IPS-18c (cell line): ENCODE data around the gene GIT2.
"Not testable (repeated sequence)": the region's sequence is repeated elsewhere in the genome, so short reads cannot be mapped to it uniquely, and the experiment has no call there.

ENCODE experiments used
- H3K4me3 ChIP-seq: 2 replicates; pipeline ENCODE4 v1.7.0; 2013; ENCODE audit warnings: low read depth, mild to moderate bottlenecking, low read length, moderate library complexity; ENCODE audit not compliant: insufficient read depth
- H3K9me3 ChIP-seq: one replicate; pipeline ENCODE4 v1.6.1; 2013; ENCODE audit warnings: mild to moderate bottlenecking, low read length, moderate library complexity; ENCODE audit not compliant: control insufficient read depth, insufficient read depth

The GIT2 gene

GRCh38 chr12:109896188-109896587 lies 100.0 kb downstream of the GIT2 start:
- Histone ChIP-seq H3K4me3 (no peak overlapping the region), H3K9me3 (no peaks in the 10 kb centered on the region)

- H3K4me3 ChIP-seq = no peak overlapping the region
- no peaks in the 10 kb centered on the region for H3K9me3 ChIP-seq
Observed at GRCh38 chr12:109894939-109895338, 101.2 kb downstream of the GIT2 start.

DNA sequence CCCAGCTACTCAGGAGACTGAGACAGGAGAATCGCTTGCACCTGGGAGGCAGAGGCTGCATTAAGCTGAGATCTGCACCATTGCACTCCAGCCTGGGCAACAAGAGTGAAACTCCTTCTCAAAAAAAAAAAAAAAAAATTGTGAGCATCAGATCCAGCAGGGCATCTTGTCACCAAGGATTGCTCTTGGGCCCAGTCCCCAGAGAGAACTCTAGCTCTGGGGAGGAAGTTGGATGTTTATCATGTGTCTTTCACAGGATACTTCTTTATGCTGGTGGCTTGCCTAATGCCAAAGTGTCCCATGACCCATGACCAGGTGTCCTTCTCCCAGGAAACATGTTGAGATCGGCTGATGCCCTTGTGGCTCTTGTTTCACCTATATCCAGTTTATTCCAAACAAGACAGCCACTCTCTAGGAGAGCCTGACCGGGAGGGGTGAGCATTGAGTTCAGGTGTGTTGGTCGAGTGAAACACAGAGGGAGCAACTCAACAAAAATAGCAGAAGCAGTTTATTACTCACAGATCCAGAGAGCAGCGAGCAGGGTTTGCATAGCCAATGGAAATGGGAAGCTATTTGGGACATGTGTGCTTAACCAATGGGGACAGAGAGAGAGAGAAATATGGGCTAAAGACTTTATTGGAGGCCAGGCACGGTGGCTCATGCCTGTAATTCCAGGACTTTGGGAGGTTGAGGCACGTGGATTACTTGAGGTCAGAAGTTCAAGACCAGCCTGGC lies 102.7 kb downstream of the GIT2 start:
- no peak overlapping the region for H3K4me3 ChIP-seq
- no peaks in the 10 kb centered on the region for H3K9me3 ChIP-seq

GRCh38 chr12:109892748-109893147 lies 103.4 kb downstream of the GIT2 start:
- H3K9me3 ChIP-seq = no peaks in the 10 kb centered on the region

DNA sequence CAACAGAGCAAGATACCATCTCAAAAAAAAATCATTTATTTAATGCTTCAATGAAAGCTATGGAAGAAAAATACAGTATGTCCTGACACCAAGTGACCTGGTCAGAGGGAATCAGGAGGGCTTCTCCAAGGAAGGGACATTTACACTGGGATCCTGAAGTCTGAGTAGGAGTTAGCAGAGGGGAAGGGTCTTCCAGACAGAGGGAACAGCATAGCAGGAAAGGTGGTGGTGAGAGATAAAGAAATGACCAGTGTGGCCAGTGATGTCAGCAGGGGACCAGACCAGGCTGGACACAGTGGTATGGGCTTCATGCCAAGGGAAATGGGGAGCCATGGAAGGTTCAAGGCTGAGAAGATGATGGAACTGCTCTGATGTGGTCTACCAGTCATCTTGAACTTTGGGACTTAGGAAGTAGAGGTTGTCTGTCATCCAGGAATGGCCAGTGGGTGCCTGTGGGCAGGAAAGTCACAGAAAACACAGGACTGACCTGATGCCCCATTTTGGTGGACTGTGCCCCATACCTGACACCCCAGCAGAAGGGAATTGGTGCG lies 103.9 kb downstream of the GIT2 start:
- H3K9me3 ChIP-seq = no peaks in the 10 kb centered on the region
- H3K4me3 ChIP-seq = no peak overlapping the region

More at GRCh38 chr12:109892748-109893147, 103.4 kb downstream of the GIT2 start:
- H3K4me3 ChIP-seq = no peak overlapping the region

DNA sequence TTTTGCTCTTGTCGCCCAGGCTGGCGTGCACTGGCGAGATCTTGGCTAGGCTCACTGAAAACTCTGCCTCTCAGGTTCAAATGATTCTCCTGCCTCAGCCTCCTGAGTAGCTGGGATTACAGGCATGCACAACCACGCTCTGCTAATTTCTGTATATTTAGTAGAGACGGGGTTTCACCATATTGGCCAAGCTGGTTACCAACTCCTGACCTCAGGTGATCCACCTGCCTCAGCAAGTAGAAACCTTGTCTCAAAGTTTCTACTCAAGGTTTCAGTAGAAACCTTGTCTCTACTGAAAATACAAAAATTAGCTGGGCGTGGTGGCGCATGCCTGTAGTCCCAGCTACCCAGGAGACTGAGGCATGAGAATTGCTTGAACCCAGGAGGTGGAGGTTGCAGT lies 104.4 kb downstream of the GIT2 start:
- H3K4me3 ChIP-seq, H3K9me3 ChIP-seq: not testable (repeated sequence)

DNA sequence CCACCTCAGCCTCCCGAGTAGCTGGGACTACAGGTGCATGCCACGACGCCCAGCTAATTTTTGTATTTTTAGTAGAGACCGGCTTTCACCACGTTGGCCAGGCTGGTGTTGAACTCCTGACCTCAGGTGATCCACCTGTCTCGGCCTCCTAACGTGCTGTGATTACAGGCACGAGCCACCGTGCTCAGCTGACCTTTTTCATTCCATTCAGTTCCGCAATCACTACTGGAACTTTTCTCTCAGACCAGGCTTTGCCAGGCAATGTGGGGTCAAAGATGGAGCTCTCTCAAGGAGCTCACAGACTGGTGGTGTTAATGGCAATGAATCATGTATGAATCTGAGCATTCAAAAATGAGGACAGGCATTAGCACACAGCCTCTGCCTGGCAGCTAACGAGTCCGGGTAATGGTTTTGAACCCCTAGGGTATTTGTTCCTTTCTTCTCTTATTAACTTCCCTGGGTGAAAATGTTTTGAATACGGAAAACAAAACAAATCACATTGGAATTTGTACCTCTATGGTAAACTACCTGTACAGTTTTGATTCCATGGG lies 105.5 kb downstream of the GIT2 start:
- no peak overlapping the region for H3K4me3 ChIP-seq
- no peaks in the 10 kb centered on the region for H3K9me3 ChIP-seq

- Histone ChIP-seq H3K4me3 (no peak overlapping the region), H3K9me3 (no peaks in the 10 kb centered on the region)
Observed at GRCh38 chr12:109888179-109889020, 107.8 kb downstream of the GIT2 start.

GRCh38 chr12:109885616-109886015 lies 110.6 kb downstream of the GIT2 start:
- no peak overlapping the region for H3K4me3 ChIP-seq
- no peaks in the 10 kb centered on the region for H3K9me3 ChIP-seq

- H3K4me3 ChIP-seq = no peak overlapping the region
- no peaks in the 10 kb centered on the region for H3K9me3 ChIP-seq
Observed at GRCh38 chr12:109883461-109883860, 112.7 kb downstream of the GIT2 start.

DNA sequence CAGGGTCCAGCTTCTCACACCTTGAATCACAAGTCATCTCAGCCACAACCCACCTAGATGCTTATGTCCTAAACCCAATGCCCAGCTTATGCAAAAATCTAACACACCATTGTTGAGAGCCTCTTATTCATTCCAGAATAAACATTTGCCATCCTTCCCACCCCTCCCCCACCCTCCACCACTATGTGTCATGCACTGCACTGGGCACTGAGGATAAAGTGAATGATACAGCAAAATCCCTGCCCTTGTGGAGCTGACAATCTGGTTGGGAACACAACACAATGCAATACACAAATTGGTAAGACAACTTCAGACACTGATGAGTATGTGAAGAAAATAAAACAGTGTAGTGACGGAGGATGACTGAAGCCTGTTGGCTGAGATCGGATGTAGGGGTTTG lies 114.4 kb downstream of the GIT2 start:
- H3K9me3 ChIP-seq = no peaks in the 10 kb centered on the region
- H3K4me3 ChIP-seq = no peak overlapping the region

DNA sequence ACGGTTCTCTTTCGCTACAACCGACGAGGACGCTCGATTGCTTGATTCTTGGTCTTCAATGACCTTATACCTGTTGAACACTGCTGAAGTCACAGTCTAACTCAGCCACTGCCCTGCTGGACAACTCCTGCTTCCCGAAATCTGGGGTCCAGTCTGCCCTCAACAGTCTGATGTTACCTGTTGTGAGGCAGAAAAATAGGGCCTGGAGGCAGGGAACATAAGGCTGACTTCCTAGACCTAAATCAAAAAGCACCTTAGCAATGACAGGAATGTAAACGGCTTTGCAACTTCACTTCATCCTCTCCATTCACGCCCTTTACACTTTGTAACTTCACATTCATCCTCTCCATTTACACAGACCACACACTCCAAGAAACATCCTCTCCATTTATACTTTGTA lies 115.2 kb downstream of the GIT2 start:
- peak overlapping the region; percentile 60 for H3K4me3 ChIP-seq
- no peaks in the 10 kb centered on the region for H3K9me3 ChIP-seq

- peak within 1 kb of the TSS; percentile 76 for H3K4me3 ChIP-seq
- H3K9me3 ChIP-seq = no peaks in the 10 kb centered on the region
Observed at GRCh38 chr12:109880043-109880931, 115.9 kb downstream of the GIT2 start, which contains the start of gene GLTP. Gene GLTP, minus strand, starts transcription at chr12:109880541. Its CDS starts 167 bp downstream, at chr12:109880374.
